ENCODE data around the gene TMEM107.
A peak's percentile ranks its signal among the peaks of the same experiment; 100 is the strongest.

Gene TMEM107

GRCh38 chr17:8151641-8152111, 24.5 kb downstream of the TMEM107 start:
- no peak for DNase-seq (ENCODE audit: low read depth in 1 of 2, low spot score in 1 of 2)

GRCh38 chr17:8151120-8151640, 25.0 kb downstream of the TMEM107 start:
- DNase-seq (ENCODE audit: low read depth in 1 of 2, low spot score in 1 of 2) = peak; percentile 68 to 80

- no peak for DNase-seq (ENCODE audit: low read depth in 1 of 2, low spot score in 1 of 2)
These were observed 25.7 kb downstream of the TMEM107 start for GRCh38 chr17:8150194-8151119.

- DNase-seq (ENCODE audit: low read depth in 1 of 2, low spot score in 1 of 2) = no peak
These were observed 26.6 kb downstream of the TMEM107 start for GRCh38 chr17:8149419-8150193.

GRCh38 chr17:8148560-8148959, 27.6 kb downstream of the TMEM107 start:
- no peak for DNase-seq (ENCODE audit: low read depth in 1 of 2, low spot score in 1 of 2)

- DNase-seq (ENCODE audit: low read depth in 1 of 2, low spot score in 1 of 2) = no peak
These were observed 28.3 kb downstream of the TMEM107 start for GRCh38 chr17:8147805-8148404.

GRCh38 chr17:8147141-8147804, 28.9 kb downstream of the TMEM107 start:
- no peak for DNase-seq (ENCODE audit: low read depth in 1 of 2, low spot score in 1 of 2)

GRCh38 chr17:8146381-8147140, 29.6 kb downstream of the TMEM107 start:
- DNase-seq (ENCODE audit: low read depth in 1 of 2, low spot score in 1 of 2) = no peak

GRCh38 chr17:8145811-8146210, 30.4 kb downstream of the TMEM107 start:
- DNase-seq (ENCODE audit: low read depth in 1 of 2, low spot score in 1 of 2) = no peak

- no peak for DNase-seq (ENCODE audit: low read depth in 1 of 2, low spot score in 1 of 2)
These were observed 31.6 kb downstream of the TMEM107 start for GRCh38 chr17:8144401-8145231.

GRCh38 chr17:8143581-8144400, 32.4 kb downstream of the TMEM107 start:
- DNase-seq (ENCODE audit: low read depth in 1 of 2, low spot score in 1 of 2) = no peak

- no peak for DNase-seq (ENCODE audit: low read depth in 1 of 2, low spot score in 1 of 2)
These were observed 33.1 kb downstream of the TMEM107 start for GRCh38 chr17:8142887-8143580.

GRCh38 chr17:8142158-8142886, 33.9 kb downstream of the TMEM107 start:
- DNase-seq (ENCODE audit: low read depth in 1 of 2, low spot score in 1 of 2) = no peak

GRCh38 chr17:8141741-8142140, 34.4 kb downstream of the TMEM107 start:
- DNase-seq (ENCODE audit: low read depth in 1 of 2, low spot score in 1 of 2) = no peak

GRCh38 chr17:8141045-8141444, 35.1 kb downstream of the TMEM107 start:
- no peak for DNase-seq (ENCODE audit: low read depth in 1 of 2, low spot score in 1 of 2)

GRCh38 chr17:8140065-8141029, 35.8 kb downstream of the TMEM107 start:
- DNase-seq (ENCODE audit: low read depth in 1 of 2, low spot score in 1 of 2) = no peak
